ENCODE results near the gene GALNT16. TPM values are rescaled to one million over a fixed set of nuclear protein-coding genes. Genes with fewer than 3 reads are reported as not detected.
"Not testable (repeated sequence)": the region's sequence is repeated elsewhere in the genome, so short reads cannot be mapped to it uniquely, and the experiment has no call there.

GALNT16 gene
- total RNA-seq, 1 experiment from 2014 or later = 0.16 TPM

- no peak for DNase-seq (ENCODE audit: low read depth, low spot score)
- in situ Hi-C loops (cut with HindIII; ENCODE audit: low pct_unique_long_range_greater_than_20kb, low sequenced_read_pairs) = no loop called here
Observed at GRCh38 chr14:69270795-69271708, 11.1 kb downstream of the GALNT16 start.

GRCh38 chr14:69274321-69274720, 14.4 kb downstream of the GALNT16 start:
- in situ Hi-C loops (cut with HindIII; ENCODE audit: low pct_unique_long_range_greater_than_20kb, low sequenced_read_pairs) = no loop called here
- DNase-seq (ENCODE audit: low read depth, low spot score) = no peak

GRCh38 chr14:69275331-69275730, 15.4 kb downstream of the GALNT16 start:
- DNase-seq (ENCODE audit: low read depth, low spot score) = no peak
- in situ Hi-C loops (cut with HindIII; ENCODE audit: low pct_unique_long_range_greater_than_20kb, low sequenced_read_pairs) = no loop called here

- in situ Hi-C loops (cut with HindIII; ENCODE audit: low pct_unique_long_range_greater_than_20kb, low sequenced_read_pairs); DNase-seq (ENCODE audit: low read depth, low spot score): not testable (repeated sequence)
Observed at GRCh38 chr14:69277356-69277755, 17.4 kb downstream of the GALNT16 start.

- in situ Hi-C loops (cut with HindIII; ENCODE audit: low pct_unique_long_range_greater_than_20kb, low sequenced_read_pairs) = no loop called here
Observed at GRCh38 chr14:69280746-69281291, 20.9 kb downstream of the GALNT16 start.

GRCh38 chr14:69281450-69282169, 21.7 kb downstream of the GALNT16 start:
- in situ Hi-C loops (cut with HindIII; ENCODE audit: low pct_unique_long_range_greater_than_20kb, low sequenced_read_pairs) = no loop called here
- peak; percentile 26 for DNase-seq (ENCODE audit: low read depth, low spot score)

More at GRCh38 chr14:69280746-69281291, 20.9 kb downstream of the GALNT16 start:
- no peak for DNase-seq (ENCODE audit: low read depth, low spot score)

GRCh38 chr14:69282448-69282847, 22.5 kb downstream of the GALNT16 start:
- in situ Hi-C loops (cut with HindIII; ENCODE audit: low pct_unique_long_range_greater_than_20kb, low sequenced_read_pairs) = no loop called here
- DNase-seq (ENCODE audit: low read depth, low spot score) = no peak

- DNase-seq (ENCODE audit: low read depth, low spot score) = no peak
- in situ Hi-C loops (cut with HindIII; ENCODE audit: low pct_unique_long_range_greater_than_20kb, low sequenced_read_pairs) = no loop called here
Observed at GRCh38 chr14:69284170-69284569, 24.2 kb downstream of the GALNT16 start.

GRCh38 chr14:69285661-69286255, 25.8 kb downstream of the GALNT16 start:
- no peak for DNase-seq (ENCODE audit: low read depth, low spot score)
- in situ Hi-C loops (cut with HindIII; ENCODE audit: low pct_unique_long_range_greater_than_20kb, low sequenced_read_pairs) = no loop called here

GRCh38 chr14:69287098-69288010, 27.4 kb downstream of the GALNT16 start:
- in situ Hi-C loops (cut with HindIII; ENCODE audit: low pct_unique_long_range_greater_than_20kb, low sequenced_read_pairs) = no loop called here
- no peak for DNase-seq (ENCODE audit: low read depth, low spot score)

GRCh38 chr14:69288011-69288771, 28.2 kb downstream of the GALNT16 start:
- in situ Hi-C loops (cut with HindIII; ENCODE audit: low pct_unique_long_range_greater_than_20kb, low sequenced_read_pairs) = no loop called here
- DNase-seq (ENCODE audit: low read depth, low spot score) = peak; percentile 47

GRCh38 chr14:69288956-69289705, 29.2 kb downstream of the GALNT16 start:
- DNase-seq (ENCODE audit: low read depth, low spot score) = no peak

GRCh38 chr14:69289811-69290520, 30.0 kb downstream of the GALNT16 start:
- DNase-seq (ENCODE audit: low read depth, low spot score) = no peak
- in situ Hi-C loops (cut with HindIII; ENCODE audit: low pct_unique_long_range_greater_than_20kb, low sequenced_read_pairs) = no loop called here

More at GRCh38 chr14:69288956-69289705, 29.2 kb downstream of the GALNT16 start:
- in situ Hi-C loops (cut with HindIII; ENCODE audit: low pct_unique_long_range_greater_than_20kb, low sequenced_read_pairs) = no loop called here

GRCh38 chr14:69290881-69291280, 30.9 kb downstream of the GALNT16 start:
- in situ Hi-C loops (cut with HindIII; ENCODE audit: low pct_unique_long_range_greater_than_20kb, low sequenced_read_pairs); DNase-seq (ENCODE audit: low read depth, low spot score): not testable (repeated sequence)

- in situ Hi-C loops (cut with HindIII; ENCODE audit: low pct_unique_long_range_greater_than_20kb, low sequenced_read_pairs) = no loop called here
- DNase-seq (ENCODE audit: low read depth, low spot score) = no peak
Observed at GRCh38 chr14:69291396-69291795, 31.4 kb downstream of the GALNT16 start.

All from SK-MEL-5 (cell line).